GM10266 (cell line): ENCODE measurements around the gene ECM1.

Experiments
- DNase-seq: peaks from one replicate; pipeline ENCODE4 v3.0.0; 2012; ENCODE audit errors: extremely low spot score
- TF ChIP-seq, protein P1 (sequence below): IDR thresholded peaks from 2 replicates; pipeline ENCODE4 v1.5.1; 2012; ENCODE audit warnings: mild to moderate bottlenecking, low read depth; ENCODE audit not compliant: control insufficient read depth, insufficient read depth; ENCODE audit errors: missing control alignments

Gene ECM1

GRCh38 chr1:150511985-150512660 is 4.2 kb downstream of the ECM1 start:
- TF ChIP-seq, protein P1, sequence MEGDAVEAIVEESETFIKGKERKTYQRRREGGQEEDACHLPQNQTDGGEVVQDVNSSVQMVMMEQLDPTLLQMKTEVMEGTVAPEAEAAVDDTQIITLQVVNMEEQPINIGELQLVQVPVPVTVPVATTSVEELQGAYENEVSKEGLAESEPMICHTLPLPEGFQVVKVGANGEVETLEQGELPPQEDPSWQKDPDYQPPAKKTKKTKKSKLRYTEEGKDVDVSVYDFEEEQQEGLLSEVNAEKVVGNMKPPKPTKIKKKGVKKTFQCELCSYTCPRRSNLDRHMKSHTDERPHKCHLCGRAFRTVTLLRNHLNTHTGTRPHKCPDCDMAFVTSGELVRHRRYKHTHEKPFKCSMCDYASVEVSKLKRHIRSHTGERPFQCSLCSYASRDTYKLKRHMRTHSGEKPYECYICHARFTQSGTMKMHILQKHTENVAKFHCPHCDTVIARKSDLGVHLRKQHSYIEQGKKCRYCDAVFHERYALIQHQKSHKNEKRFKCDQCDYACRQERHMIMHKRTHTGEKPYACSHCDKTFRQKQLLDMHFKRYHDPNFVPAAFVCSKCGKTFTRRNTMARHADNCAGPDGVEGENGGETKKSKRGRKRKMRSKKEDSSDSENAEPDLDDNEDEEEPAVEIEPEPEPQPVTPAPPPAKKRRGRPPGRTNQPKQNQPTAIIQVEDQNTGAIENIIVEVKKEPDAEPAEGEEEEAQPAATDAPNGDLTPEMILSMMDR = no peak

DNA sequence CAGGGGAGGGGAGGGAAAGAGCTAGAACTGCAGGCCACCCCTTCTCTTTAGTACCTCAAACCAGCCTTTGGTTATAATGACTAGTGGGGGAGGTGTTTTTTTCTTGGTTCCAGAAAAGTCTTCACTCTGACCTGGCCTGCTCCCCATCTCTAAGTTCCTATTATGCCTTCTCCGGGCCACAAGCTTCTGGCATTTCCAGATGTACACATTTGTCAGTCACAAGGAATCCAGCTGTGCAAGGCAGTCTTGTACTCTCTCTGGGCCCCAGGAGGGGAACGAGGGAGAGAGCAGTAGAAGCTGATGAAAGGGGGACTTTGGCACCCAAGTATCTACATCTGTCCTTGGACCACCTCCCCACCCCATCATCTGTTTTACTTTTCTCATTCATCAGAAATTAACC is 4.9 kb downstream of the ECM1 start:
- no peak for DNase-seq

More at GRCh38 chr1:150511985-150512660, 4.2 kb downstream of the ECM1 start:
- DNase-seq = no peak

DNA sequence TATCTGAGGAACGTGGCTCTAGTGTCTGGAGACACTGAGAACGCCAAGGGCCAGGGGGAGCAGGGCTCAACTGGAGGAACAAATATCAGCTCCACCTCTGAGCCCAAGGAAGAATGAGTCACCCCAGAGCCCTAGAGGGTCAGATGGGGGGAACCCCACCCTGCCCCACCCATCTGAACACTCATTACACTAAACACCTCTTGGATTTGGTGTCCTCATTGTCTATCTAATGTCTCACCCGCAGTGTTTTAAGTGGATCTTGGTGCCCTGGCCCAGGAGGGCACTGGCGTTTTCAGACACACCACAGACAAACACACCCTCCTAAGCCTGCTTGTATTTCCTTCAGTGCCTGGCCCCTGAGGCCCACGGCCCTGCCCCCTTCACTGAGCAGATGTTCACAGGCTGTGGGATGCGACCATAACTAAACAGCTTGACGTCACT is 5.5 kb downstream of the ECM1 start:
- DNase-seq = no peak
- TF ChIP-seq, protein P1 = no peak

More for the DNA sequence above, 4.9 kb downstream of the ECM1 start:
- TF ChIP-seq, protein P1 = no peak

DNA sequence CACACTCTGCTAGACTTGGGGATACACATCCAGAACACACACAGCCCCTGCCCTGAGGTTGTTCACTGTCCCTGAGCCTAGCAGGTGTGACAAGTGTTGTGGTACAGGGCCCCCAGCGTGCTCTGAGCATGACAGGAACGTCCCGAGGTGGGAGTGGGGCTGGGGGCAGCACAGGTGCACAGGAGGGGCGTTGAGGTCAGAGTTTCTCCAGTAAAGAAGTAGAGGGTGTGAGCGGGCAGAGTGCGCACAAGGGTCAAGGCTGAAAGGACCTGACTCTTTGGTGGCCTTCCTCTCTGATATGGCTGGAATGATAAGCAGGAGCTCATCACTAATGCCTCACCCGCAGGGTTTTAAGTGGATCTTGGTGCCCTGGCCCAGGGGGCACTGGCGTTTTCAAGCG is 6.4 kb downstream of the ECM1 start:
- no peak for DNase-seq
- TF ChIP-seq, protein P1 = no peak

DNA sequence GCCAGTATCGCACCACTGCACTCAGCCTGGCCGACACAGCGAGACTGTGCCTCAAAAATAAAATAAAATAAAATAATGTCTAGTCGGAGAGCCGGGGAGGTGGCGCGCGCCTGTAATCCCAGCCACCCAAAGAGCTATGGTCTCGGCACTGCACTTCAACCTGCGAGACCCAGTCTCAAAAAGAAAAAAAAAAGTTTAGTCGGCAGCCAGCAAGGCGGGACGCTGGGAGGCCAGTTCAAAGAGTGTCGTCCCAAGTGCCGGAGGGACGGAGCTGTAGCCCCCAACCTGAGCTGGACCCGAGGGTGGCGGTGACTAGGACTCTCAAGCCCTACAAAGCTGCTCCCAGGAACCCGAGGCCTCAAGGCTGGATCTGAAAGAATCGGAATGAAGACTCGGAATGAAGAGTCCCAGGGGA is 7.0 kb downstream of the ECM1 start:
- TF ChIP-seq, protein P1 = no peak
- DNase-seq = no peak

DNA sequence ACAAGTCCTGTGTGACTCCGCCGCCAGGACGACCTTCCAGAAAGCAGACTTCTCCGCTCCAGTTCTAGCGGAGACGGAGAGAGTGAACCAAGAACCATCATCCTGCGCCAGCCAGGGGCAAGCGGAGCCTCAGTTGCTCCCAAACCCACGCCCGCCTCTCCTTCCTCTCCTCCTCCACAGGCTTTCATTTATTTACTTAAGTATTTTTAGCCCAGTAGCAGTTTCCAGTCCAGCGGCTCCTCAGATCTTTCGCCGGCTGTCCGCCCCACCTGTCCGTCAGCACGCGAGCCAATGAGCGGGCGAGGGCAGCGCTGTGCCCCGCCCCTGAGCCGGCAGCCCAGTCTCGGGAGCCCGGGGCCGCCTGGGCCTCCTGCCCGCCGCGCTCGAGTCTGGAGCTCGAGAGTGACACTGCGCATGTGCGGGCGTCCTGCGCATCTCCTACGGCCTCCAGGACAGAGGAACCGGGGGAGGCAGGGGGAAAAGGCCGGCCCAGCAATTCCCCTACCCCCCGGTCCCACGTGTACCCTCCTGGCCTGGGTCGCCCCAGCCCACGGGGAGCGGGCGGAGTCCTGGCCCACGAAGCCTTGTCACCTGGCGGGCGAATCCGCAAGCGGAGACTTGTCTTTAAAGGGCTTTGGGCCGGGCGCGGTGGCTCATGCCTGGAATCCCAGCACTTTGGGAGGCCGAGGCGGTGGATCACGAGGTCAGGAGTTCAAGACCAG is 7.6 kb downstream of the ECM1 start, which contains the start of gene FALEC:
Gene FALEC (plus strand): TSS at position 425 of the 722 bp plus-strand sequence.
- peak; percentile 96 for DNase-seq
- TF ChIP-seq, protein P1 = no peak
